A549 treated with AZD9567 at 1 μM for 4 hours (cell line): Measurements from ENCODE around the gene NEUROD2. TPM values are rescaled to one million over a fixed set of nuclear protein-coding genes. Genes with fewer than 3 reads are reported as not detected.

Source experiments
- total RNA-seq: library from RNA; stranded (reverse); fragments of 200-300 nt; extraction: Qiagen RNA extraction; gene quantifications from 5 replicates; pipeline ENCODE4 v1.2.3, GENCODE V29; 2022; ENCODE audit not compliant: insufficient read depth

NEUROD2 gene
- 0.01 TPM in 1 of 5 replicates, not detected in the others for total RNA-seq

DNA sequence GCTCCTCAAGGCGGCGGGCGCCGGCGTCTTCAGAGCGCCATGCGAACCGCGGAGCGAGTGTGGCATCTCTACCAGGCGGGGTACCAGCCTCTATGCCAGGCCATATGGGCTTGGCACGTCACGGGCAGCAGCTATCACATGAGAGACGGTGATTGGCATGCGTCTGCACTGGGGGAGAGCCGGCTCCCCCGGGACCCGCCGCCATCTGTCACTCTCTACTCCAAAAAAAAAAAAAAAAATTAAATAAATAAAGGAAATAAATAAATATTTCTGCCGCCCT is at the start of gene NEUROD2:
NEUROD2 (minus strand) TSS at position 70 of the 280 bp plus-strand sequence. CDS start 1,321 bp downstream, outside the sequence.

DNA sequence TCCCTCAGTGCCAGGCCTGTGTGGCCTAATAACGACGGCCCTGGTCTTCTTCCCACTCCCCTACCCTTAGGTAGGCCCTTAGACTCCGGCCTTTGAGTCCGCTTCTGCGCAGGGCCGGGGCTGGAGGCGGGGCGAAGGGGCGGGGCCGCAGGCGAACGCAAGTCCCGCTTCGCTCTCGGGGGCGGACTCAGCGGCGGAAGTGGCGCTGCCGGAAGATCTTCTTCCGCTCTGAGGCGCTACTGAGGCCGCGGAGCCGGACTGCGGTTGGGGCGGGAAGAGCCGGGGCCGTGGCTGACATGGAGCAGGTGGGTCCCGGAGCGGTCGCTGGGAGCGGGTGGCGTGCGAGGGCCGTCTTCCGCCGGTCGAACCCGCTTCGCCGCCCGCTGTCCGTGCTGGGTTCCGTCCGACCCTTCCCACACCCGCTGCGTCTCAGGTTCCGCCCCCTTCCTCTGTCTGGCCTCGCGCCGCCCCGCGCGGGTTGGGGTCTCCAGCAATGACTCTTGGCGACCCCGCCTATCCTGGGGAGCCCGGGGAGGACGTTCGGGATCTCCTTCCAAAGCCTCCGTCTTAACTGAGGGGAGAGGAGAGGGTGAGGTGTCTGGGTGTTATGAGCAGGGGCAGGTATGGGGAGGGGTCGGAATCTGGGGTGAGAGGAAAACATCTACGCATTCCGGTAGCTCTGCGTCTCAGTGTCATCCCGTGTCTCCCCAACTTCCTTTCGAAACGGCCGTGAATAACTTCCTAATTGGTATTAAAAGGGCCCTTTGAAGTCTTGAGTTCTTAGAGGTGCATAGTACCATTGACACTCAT is 29.4 kb upstream of the NEUROD2 start, which contains the start of gene STARD3:
STARD3 (plus strand) TSS at position 218 of the 810 bp plus-strand sequence. CDS start 16,388 bp downstream, outside the sequence.

DNA sequence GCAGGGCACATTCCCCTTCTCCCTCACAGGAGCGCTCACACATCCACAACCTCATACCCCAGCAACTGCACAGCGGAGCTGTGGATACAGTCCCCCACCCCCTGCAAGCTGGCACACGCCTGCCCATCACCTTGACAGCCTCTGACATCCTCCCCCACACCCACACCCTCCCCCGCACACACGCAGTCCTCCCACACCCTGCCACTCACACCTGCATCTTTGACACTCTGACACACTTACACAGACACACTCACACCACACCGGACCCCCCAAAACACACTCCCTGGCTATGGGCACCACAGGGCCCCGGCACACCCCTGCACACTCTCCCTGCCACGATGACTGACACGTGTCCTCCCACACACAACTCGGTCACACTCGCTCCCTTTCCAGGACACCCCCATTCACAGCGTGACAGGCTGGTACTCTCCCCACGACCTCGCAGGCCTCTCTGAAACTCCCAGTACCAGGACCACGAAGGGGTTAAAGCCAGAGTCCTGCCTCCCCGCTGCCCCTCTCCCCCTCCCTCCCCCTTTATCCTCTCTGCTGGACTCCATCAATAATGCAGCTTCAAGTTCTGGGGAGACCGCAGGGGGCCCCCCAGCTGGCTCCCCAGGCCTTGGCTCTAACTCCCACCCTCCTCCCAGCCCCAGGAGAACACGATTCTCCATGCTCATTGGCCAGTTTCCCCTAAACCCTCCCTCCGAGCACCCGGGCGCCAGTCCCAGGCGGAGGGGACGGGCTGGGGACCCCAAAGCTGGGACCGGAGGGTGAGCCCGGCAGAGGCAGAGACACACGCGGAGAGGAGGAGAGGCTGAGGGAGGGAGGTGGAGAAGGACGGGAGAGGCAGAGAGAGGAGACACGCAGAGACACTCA is 18.7 kb upstream of the NEUROD2 start, which contains the start of gene PPP1R1B:
PPP1R1B (plus strand) TSS at position 782 of the 876 bp plus-strand sequence. CDS start 441 bp downstream, outside the sequence.

Other genes starting within 250 kb of the NEUROD2 start
- 6.4 to 7.9 TPM (median 7.8 TPM) in 5 replicates for gene FBXL20, start 206.3 kb downstream of the NEUROD2 start, total RNA-seq
- gene MED1, start 156.7 kb downstream of the NEUROD2 start, total RNA-seq, result 26.9 to 33.4 TPM (median 32.9 TPM) in 5 replicates
- gene CDK12, start 146.4 kb downstream of the NEUROD2 start, total RNA-seq, result 27.3 to 38.5 TPM (median 37.1 TPM) in 5 replicates
- gene PPP1R1B, start 19.0 kb upstream of the NEUROD2 start, total RNA-seq, result 0.10 TPM in 2 of 5 replicates, not detected in the others
- gene STARD3, start 29.2 kb upstream of the NEUROD2 start, total RNA-seq, result 43.6 to 58.7 TPM (median 56.7 TPM) in 5 replicates
- gene TCAP, start 57.4 kb upstream of the NEUROD2 start, total RNA-seq, result 0.88 to 1.0 TPM (median 0.98 TPM) in 4 of 5 replicates, not detected in the other
- gene PNMT, start 60.5 kb upstream of the NEUROD2 start, total RNA-seq, result 0.23 to 0.27 TPM (median 0.25 TPM) in 4 of 5 replicates, not detected in the other
- gene PGAP3, start 80.1 kb upstream of the NEUROD2 start, total RNA-seq, result 7.5 to 9.6 TPM (median 8.1 TPM) in 5 replicates
- 30.5 to 37.4 TPM (median 34.2 TPM) in 5 replicates for gene ERBB2, start 92.1 kb upstream of the NEUROD2 start, total RNA-seq
- gene MIEN1, start 122.6 kb upstream of the NEUROD2 start, total RNA-seq, result 77.1 to 100 TPM (median 93.0 TPM) in 5 replicates
- 2.3 to 4.8 TPM (median 3.2 TPM) in 5 replicates for gene GRB7, start 130.0 kb upstream of the NEUROD2 start, total RNA-seq